UCSD-AML1 (cell line): ENCODE measurements around the gene GSTA1.
"Not testable (repeated sequence)": the region's sequence is repeated elsewhere in the genome, so short reads cannot be mapped to it uniquely, and the experiment has no call there.

Experiments used
- DNase-seq: peaks from one replicate; lab custom pipeline; 2025; ENCODE audit not compliant: unreplicated experiment; lab: John Stamatoyannopoulos, UW

GSTA1 gene

GRCh38 chr6:52809777-52810176 is 6.2 kb upstream of the GSTA1 start:
- DNase-seq: not testable (repeated sequence)

- no peak for DNase-seq
Observed at GRCh38 chr6:52808660-52809059, 5.0 kb upstream of the GSTA1 start.

GRCh38 chr6:52802806-52803205 is 810 bp downstream of the GSTA1 start:
- DNase-seq: no peak

GRCh38 chr6:52801188-52801841 is 2.3 kb downstream of the GSTA1 start:
- DNase-seq: no peak

- DNase-seq: not testable (repeated sequence)
Observed at GRCh38 chr6:52799272-52799671, 4.3 kb downstream of the GSTA1 start.

GRCh38 chr6:52794366-52794765 is 9.2 kb downstream of the GSTA1 start:
- DNase-seq: not testable (repeated sequence)

- no peak for DNase-seq
Observed at GRCh38 chr6:52790861-52791260, 12.8 kb downstream of the GSTA1 start.

- not testable (repeated sequence) for DNase-seq
Observed at GRCh38 chr6:52789658-52790057, 14.0 kb downstream of the GSTA1 start.

GRCh38 chr6:52788478-52788877 is 15.1 kb downstream of the GSTA1 start:
- no peak for DNase-seq

- DNase-seq: no peak
Observed at GRCh38 chr6:52787917-52788316, 15.7 kb downstream of the GSTA1 start.

GRCh38 chr6:52786249-52786956 is 17.2 kb downstream of the GSTA1 start:
- no peak for DNase-seq

GRCh38 chr6:52782696-52783274 is 20.8 kb downstream of the GSTA1 start:
- not testable (repeated sequence) for DNase-seq

GRCh38 chr6:52782209-52782608 is 21.4 kb downstream of the GSTA1 start:
- not testable (repeated sequence) for DNase-seq

- DNase-seq: no peak
Observed at GRCh38 chr6:52779237-52779636, 24.4 kb downstream of the GSTA1 start.

- not testable (repeated sequence) for DNase-seq
Observed at GRCh38 chr6:52776711-52777351, 26.8 kb downstream of the GSTA1 start.

- not testable (repeated sequence) for DNase-seq
Observed at GRCh38 chr6:52769399-52769798, 34.2 kb downstream of the GSTA1 start.

- DNase-seq: not testable (repeated sequence)
Observed at GRCh38 chr6:52767658-52768057, 36.0 kb downstream of the GSTA1 start.

- not testable (repeated sequence) for DNase-seq
Observed at GRCh38 chr6:52763322-52763916, 40.2 kb downstream of the GSTA1 start, which contains the start of gene GSTA2. GSTA2 (minus strand) TSS chr6:52763475; CDS start chr6:52757947, 5,528 bp downstream.

GRCh38 chr6:52761673-52762491 is 41.7 kb downstream of the GSTA1 start:
- not testable (repeated sequence) for DNase-seq

GRCh38 chr6:52760105-52760765 is 43.4 kb downstream of the GSTA1 start:
- DNase-seq: no peak
